ENCODE data around the gene ABCB1.
A peak's percentile ranks its signal among the peaks of the same experiment; 100 is the strongest.
"Not testable (repeated sequence)": the region's sequence is repeated elsewhere in the genome, so short reads cannot be mapped to it uniquely, and the experiment has no call there.

The ABCB1 gene

GRCh38 chr7:87575521-87575920 is 25.2 kb downstream of the ABCB1 start:
- peak; percentile 36 for ATAC-seq
- no peak for DNase-seq

GRCh38 chr7:87574630-87575029 is 26.1 kb downstream of the ABCB1 start:
- ATAC-seq, result peak; percentile 71
- DNase-seq, result no peak

GRCh38 chr7:87572513-87572912 is 28.2 kb downstream of the ABCB1 start:
- not testable (repeated sequence) for DNase-seq, ATAC-seq

GRCh38 chr7:87570178-87570577 is 30.5 kb downstream of the ABCB1 start:
- ATAC-seq, result no peak
- DNase-seq, result no peak

- no peak for DNase-seq
- ATAC-seq, result no peak
Measured at GRCh38 chr7:87567052-87567451, 33.6 kb downstream of the ABCB1 start.

DNA sequence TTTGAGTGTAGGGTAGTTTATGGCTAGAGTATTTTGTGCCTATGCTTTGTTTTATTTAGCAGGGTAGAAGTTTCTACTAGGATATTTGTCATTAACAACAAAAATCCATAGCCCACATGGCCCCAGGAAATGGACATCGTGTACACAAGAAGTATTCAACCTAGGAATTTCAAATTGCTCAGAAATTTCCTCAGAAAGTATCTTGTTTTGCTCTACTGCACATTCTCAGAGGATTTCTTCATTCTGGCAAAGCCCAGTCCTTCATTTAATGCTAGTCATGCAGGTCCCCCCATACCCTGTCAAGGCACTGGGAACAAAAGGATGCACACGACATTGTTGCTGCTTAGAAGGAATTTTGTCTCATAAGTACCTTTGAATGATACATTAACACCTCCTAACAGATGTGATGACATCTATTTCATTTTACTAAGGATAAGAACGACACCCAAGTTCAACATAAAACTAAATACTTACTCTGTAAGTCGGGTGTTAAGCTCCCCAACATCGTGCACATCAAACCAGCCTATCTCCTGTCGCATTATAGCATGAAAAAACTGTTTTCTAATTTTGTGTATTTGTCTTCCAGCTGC is 34.3 kb downstream of the ABCB1 start:
- ATAC-seq, result no peak
- no peak for DNase-seq

GRCh38 chr7:87565877-87566276 is 34.8 kb downstream of the ABCB1 start:
- no peak for ATAC-seq
- DNase-seq, result no peak

DNA sequence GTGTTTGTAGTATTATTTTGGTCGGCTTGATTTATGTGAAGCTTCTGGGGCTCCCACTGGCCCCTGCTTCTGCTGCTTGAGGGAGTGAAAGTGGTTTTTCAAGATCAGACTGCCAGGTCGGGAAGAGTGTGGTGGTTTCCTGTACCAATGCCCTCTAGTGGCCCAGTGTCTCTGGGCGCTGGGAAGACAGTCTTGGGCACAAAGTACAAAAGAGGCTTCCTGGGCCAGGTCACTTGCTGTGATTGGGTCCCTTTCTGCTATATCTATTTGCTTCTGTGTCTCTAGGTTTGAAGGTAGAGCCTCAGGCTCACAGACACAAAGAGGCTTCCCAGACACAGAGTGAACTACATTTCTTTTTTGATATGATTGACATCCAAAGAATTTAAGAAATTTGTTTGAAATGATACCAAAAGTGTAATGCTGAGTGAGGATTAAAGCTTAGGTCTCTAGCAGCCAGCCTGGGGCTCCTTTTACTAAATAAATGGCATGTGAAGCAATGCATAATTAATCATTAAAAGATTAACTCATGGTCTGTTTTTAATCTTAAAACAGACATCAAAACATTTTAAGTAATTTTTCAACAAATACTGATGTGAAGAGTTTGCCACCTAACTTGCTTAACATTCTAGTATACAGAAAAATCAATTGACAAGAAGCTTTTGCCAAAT is 36.3 kb downstream of the ABCB1 start:
- peak; percentile 85 for ATAC-seq
- DNase-seq, result peak; percentile 23

DNA sequence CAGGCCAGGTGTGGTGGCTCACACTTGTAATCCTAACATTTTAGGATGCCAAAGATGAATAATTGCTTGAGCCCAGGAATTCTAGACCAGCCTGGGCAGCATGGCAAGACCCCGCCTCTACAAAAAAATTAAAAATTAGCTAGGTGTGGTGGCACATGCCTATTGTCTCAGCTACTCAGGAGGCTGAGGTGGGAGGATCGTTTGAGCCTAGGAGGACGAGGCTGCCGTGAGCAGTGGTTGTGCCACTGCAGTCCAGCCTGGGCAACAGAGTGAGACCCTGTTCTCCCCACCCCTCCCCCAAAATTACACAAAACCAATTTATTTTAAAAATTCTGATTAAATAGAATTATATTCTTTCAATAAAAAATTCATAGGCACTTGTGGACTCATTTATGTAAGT is 39.0 kb downstream of the ABCB1 start:
- no peak for DNase-seq
- no peak for ATAC-seq

DNA sequence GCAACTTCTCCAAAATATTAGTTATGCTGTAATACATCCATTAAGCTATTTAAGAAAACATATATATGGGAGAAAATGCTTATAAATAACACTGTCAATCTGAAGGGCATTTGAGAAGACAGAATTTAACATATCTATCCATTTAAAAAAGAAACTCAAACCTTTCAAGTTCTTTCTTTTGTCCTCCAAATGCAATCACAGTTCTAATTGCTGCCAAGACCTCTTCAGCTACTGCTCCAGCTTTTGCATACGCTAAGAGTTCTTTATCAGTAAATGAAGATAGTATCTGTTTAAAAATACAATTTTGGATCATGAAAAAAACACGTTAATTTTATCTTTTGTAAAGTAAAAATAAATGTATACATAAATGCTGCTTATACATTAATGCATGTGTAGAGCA is 39.6 kb downstream of the ABCB1 start:
- DNase-seq, result no peak
- ATAC-seq, result no peak

DNA sequence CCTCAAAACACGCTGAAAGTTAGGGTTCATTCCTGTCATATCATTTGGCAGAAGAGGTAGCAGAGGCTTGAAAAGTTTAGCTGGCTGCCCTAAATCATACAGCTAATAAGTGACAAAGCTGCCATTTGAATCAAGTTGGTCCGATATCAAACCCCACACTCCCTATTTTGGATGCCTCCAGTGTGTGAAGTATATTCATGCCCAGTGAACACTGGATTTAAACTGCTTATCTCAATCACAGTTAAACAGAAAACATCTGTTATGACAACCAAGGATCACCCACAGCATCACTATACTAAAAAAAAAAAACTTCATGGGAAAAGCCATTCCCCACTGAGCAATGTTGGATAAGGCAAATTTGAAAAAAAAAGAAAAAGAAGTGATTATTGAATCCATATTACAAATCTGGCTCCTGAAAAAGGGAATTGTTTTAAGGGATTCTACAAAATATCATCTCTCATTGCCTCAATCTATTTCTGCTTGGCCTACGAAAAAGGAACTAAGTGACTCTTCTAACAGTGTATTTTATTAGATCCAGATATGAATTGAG is 48.3 kb downstream of the ABCB1 start:
- DNase-seq (no peak), ATAC-seq (no peak)

GRCh38 chr7:87548123-87548919 is 52.4 kb downstream of the ABCB1 start:
- DNase-seq (no peak), ATAC-seq (no peak)

DNA sequence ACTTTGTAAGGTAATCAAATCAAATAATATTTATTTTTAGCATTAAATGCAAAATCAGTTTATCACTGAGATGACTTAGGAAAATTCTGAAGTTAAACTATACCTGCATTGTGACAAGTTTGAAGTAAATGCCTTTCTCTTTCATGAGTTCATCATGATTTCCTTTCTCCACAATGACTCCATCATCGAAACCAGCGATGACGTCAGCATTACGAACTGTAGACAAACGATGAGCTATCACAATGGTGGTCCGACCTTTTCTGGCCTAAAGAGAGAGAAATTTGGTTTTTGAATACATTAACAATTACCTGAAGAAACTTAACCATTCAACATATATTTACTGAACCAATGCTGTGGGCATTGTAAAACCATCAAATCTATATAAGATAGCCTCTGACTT is 54.9 kb downstream of the ABCB1 start:
- no peak for DNase-seq
- ATAC-seq, result no peak

DNA sequence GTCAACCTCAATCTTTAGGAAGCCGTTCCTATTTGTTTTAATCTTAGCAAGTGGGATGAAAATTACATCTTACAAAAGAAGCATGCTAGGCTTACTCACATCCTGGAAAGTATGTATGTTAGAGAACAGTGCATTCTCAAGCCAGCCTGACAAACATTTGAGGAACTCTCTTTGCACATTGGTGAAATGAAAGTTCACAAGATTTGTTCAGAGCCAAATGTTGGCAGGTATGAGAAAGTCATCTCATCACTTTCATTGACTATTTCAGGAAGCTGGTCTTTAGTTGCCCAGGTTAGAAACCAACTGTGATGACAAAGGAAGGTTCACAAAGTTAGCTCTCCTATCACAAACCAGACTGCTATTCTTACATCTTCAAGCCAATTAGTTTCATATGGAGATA is 57.1 kb downstream of the ABCB1 start:
- DNase-seq (no peak), ATAC-seq (no peak)

- ATAC-seq, result no peak
- no peak for DNase-seq
Measured at GRCh38 chr7:87541648-87542047, 59.0 kb downstream of the ABCB1 start.

GRCh38 chr7:87538052-87538451 is 62.6 kb downstream of the ABCB1 start:
- no peak for ATAC-seq

GRCh38 chr7:87534072-87534471 is 66.6 kb downstream of the ABCB1 start:
- DNase-seq, result no peak
- ATAC-seq, result no peak

More at GRCh38 chr7:87538052-87538451, 62.6 kb downstream of the ABCB1 start:
- DNase-seq, result no peak

GRCh38 chr7:87530126-87530525 is 70.6 kb downstream of the ABCB1 start:
- DNase-seq (no peak), ATAC-seq (no peak)

DNA sequence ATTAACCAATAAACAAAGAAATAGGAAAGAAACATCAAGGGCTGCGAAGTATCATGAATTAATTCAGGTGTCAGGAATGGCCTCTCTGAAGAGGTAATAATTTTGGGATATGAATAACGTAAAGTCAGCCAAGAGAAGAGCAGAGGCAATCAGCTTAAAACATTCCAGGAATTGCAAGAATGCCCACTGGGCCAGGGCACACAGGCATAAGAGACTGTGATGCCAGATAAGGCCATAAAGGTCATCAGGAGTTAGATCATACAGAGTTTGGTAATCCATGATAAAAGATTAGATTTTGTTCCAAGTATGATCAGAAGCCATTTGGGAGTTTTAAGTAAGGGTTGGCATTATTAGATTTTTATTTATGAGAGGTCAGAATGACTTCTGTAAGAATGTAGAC is 72.0 kb downstream of the ABCB1 start:
- DNase-seq, result no peak
- no peak for ATAC-seq

DNA sequence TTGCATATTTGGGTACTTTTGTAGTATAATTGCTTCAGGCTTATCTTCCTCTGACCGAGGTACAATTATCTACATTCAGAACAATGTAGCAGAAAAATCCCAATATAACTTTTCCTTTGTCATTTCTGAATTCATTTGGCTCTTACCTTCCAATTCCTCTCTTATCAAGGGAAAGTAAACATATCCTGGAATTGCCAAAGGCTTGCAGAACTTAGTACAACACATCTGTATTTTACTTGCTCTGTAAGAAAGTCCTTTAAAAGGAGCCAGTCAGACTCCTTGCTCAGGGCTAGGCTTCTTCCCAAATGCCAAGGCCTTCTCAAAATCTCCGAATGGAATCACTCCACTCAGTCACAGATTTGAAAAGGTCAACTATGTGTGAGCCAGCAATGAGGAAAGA is 81.9 kb downstream of the ABCB1 start:
- ATAC-seq (no peak), DNase-seq (no peak)

- DNase-seq, result no peak
- ATAC-seq, result no peak
Measured at GRCh38 chr7:87517891-87518290, 82.8 kb downstream of the ABCB1 start.

- ATAC-seq (no peak), DNase-seq (no peak)
Measured at GRCh38 chr7:87517136-87517815, 83.4 kb downstream of the ABCB1 start.
